Epithelial cell of proximal tubule (primary cell): ENCODE data around the gene ABAT. TPM values are rescaled to one million over a fixed set of nuclear protein-coding genes. Genes with fewer than 3 reads are reported as not detected.

ENCODE experiments used
- DNase-seq: peaks from one replicate; pipeline ENCODE4 v3.0.0-alpha.2; 2011; ENCODE audit warnings: low read depth
- H3K4me3 ChIP-seq: 2 replicates; pipeline ENCODE4 v1.5.1; 2011; ENCODE audit warnings: low read depth, mild to moderate bottlenecking, low read length
- total RNA-seq: library from RNA; depleted of rRNA; stranded (reverse); fragments of >200 nt; gene quantifications from 2 replicates; pipeline ENCODE4 v1.2.3, GENCODE V29; 2015
- TF ChIP-seq, protein P1 (sequence below): conservative IDR thresholded peaks from 2 replicates; pipeline ENCODE4 v1.5.1; 2012; ENCODE audit warnings: low read depth, mild to moderate bottlenecking, low read length

Gene ABAT
- total RNA-seq, 1 donor from 2014 or later = 3.9 TPM

DNA sequence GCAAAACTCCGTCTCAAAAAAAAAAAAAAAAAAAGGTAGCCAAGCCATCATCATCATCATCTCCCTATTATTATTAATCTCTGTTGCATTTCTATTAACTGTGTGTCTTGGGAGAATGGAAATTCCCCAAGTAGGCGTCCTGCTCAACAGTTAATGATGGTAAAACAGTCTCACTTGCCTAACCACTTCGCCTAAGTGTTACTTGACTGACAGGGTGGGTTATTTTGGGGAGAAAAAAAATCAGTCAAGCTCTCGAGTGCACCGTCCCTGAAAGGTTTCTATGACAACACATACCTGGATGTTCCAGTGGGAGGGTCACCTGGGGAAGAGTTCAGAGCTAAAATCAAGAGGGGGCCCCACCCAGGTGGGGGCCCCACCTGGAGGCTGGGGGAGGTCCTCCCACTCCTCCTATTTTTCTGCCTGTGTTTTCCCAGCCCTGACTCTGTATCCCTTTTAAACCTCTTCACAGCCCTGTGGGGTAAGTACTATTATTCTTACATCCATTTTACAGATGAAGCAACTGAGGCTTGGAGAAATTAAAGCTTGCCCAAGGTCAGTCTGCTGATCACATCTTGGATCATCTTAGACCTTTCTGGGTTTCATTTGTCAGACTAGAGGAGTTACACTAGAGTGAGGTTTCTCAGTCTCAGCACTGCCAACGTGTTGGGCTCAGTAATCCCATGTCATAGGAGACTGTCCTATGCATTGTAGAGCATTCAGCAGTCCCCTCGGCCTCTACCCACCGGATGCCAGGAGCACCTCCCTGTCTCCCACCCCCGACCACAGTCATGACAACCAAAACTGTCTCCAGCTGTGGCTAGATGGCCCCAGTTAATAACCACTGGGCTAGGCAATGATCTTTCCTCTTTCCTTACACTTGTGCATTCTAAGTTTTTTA lies 11.0 kb upstream of the ABAT start:
- TF ChIP-seq, protein P1, sequence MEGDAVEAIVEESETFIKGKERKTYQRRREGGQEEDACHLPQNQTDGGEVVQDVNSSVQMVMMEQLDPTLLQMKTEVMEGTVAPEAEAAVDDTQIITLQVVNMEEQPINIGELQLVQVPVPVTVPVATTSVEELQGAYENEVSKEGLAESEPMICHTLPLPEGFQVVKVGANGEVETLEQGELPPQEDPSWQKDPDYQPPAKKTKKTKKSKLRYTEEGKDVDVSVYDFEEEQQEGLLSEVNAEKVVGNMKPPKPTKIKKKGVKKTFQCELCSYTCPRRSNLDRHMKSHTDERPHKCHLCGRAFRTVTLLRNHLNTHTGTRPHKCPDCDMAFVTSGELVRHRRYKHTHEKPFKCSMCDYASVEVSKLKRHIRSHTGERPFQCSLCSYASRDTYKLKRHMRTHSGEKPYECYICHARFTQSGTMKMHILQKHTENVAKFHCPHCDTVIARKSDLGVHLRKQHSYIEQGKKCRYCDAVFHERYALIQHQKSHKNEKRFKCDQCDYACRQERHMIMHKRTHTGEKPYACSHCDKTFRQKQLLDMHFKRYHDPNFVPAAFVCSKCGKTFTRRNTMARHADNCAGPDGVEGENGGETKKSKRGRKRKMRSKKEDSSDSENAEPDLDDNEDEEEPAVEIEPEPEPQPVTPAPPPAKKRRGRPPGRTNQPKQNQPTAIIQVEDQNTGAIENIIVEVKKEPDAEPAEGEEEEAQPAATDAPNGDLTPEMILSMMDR = no peak
- no peak overlapping the region for H3K4me3 ChIP-seq
- DNase-seq = no peak

DNA sequence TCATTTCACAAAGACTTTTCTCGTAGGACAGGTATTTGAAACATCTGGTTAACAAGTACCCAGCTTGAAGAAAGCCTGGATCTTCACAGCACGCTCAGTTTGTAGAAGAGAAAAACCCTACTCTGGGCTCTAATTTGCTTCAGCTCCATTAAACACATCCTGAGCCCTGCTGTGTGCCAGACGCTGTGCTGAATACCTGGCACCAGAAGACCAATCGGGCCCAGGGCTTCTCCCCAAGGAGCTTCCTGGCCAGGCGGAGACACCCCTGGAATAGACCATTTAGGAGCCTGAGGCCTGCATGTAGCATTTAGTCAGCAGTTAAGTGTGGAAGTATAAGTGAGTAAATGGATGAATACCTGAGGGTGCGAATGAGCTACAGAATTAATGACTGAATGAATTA lies 8.9 kb upstream of the ABAT start:
- H3K4me3 ChIP-seq = no peak overlapping the region
- TF ChIP-seq, protein P1 = no peak
- DNase-seq = no peak

DNA sequence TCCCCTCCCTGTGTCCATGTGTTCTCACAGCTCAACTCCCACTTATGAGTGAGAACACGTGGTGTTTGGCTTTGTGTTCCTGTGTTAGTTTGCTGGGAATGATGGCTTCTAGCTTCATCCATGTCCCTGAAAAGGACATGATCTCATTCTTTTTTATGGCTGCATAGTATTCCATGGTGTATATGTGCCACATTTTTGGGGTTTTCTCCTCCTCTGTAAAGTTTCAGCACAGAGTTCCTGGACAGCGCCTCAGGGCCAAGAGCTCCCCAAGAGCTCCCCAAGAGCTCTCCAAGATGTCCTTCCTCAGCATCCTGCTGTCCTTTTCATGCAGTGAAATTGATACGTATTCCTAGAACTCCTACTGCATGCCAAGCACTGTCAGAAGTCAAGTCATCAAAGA lies 6.9 kb upstream of the ABAT start:
- H3K4me3 ChIP-seq = no peak overlapping the region
- TF ChIP-seq, protein P1 = no peak
- no peak for DNase-seq

DNA sequence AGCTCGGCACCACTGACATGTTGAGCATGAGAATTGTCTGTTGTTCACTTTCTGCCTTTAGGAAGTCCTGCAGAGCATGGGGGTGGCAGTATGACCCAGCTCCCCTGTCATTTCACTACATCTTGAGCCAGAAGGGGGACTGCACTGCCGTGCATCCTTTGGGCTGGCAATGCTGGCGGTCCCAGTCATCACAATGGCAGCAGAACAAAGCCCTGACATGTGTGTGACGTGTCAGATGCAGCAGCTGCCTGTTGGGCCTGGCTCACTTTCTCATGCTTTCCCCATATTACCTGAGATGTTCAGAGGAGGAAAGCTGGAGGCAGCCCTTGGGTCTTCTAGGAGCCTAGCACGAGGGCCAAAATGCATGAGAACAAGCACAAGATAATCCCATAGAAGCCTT lies 6.3 kb upstream of the ABAT start:
- DNase-seq = no peak
- no peak overlapping the region for H3K4me3 ChIP-seq
- TF ChIP-seq, protein P1 = no peak

DNA sequence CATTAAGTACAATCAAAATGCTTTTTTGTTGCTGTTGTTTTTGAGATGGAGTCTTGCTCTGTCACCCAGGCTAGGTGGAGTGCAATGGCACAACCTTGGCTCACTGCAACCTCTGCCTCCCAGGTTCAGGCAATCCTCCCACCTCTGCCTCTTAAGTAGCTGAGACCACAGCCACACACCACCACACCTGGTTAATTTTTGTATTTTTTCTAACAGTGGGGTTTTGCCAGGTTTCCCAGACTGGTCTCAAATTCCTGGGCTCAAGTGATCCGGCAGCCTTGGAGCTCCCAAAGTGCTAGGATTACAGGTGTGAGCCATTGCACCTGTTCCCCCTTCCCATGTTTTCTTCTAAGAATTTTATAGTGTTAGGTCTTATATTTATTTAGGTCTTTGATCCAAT lies 4.9 kb upstream of the ABAT start:
- no peak overlapping the region for H3K4me3 ChIP-seq
- TF ChIP-seq, protein P1 = no peak
- DNase-seq = no peak

DNA sequence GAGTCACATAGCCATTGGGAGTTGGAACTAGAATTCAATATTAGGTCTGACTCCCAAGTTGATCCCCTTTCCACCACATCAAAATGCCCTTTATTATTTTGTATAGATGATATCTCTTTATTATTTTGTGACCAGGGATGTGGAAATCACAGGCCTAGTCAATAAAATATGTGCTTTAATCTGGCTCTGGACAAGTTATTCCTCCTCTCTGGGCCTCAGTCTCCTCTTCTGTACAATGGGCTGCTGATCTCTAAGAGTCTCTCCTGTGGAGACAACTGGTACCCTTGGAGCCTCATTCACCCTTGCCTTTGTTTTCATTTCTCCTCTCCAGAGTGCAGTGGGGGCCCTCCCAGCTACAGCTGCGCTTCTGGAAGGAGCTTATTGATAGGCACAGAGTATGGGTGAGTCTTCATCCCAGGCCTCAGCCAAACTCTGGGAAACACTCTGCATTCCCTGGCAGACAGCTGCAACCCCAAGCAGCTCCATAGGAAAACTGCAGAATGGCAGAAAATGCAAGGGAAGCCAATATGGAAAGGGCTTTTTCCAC lies 4.3 kb upstream of the ABAT start:
- DNase-seq = no peak

More for the DNA sequence above, 4.3 kb upstream of the ABAT start:
- H3K4me3 ChIP-seq = no peak overlapping the region
- TF ChIP-seq, protein P1 = no peak
